DOHH2 (cell line): ENCODE measurements around the gene CTSE.
A peak's percentile ranks its signal among the peaks of the same experiment; 100 is the strongest.

Experiments
- H3F3A ChIP-seq: fragments of 200-600 bp; sonication (generic), shearing (Covaris generic); 2 replicates; pipeline ENCODE4 v1.6.0; 2016; ENCODE audit warnings: antibody characterized with exemption, mild to moderate bottlenecking; ENCODE audit not compliant: control insufficient read depth, insufficient read depth
- H3K27ac ChIP-seq: fragments of 200-600 bp; sonication (generic); 2 replicates; pipeline ENCODE4 v1.5.1; 2014; ENCODE audit warnings: low read depth, mild to moderate bottlenecking, low read length, moderate library complexity
- H3K27me3 ChIP-seq: fragments of 200-600 bp; sonication (generic); 2 replicates; pipeline ENCODE4 v1.6.1; 2014; ENCODE audit warnings: mild to moderate bottlenecking, low read length, mixed read lengths; ENCODE audit not compliant: control insufficient read depth
- H3K36me3 ChIP-seq: fragments of 200-600 bp; sonication (generic); 2 replicates; pipeline ENCODE4 v1.6.1; 2014; ENCODE audit warnings: mild to moderate bottlenecking, low read length, moderate library complexity, mixed read lengths; ENCODE audit not compliant: control insufficient read depth
- H3K4me1 ChIP-seq: fragments of 200-600 bp; sonication (generic); 2 replicates; pipeline ENCODE4 v1.6.1; 2014; ENCODE audit warnings: mild to moderate bottlenecking, low read length, mixed read lengths; ENCODE audit not compliant: control insufficient read depth
- H3K4me2 ChIP-seq: fragments of 200-600 bp; sonication (generic); 2 replicates; pipeline ENCODE4 v1.6.0; 2014; ENCODE audit warnings: mild to moderate bottlenecking, low read length, moderate library complexity
- H3K4me3 ChIP-seq: fragments of 200-600 bp; sonication (generic); 2 replicates; pipeline ENCODE4 v1.5.1; 2014; ENCODE audit warnings: mild to moderate bottlenecking, low read length, mixed read lengths
- H3K79me2 ChIP-seq: fragments of 200-600 bp; sonication (generic); 2 replicates; pipeline ENCODE4 v1.6.1; 2014; ENCODE audit warnings: mild to moderate bottlenecking, low read length, mixed read lengths; ENCODE audit not compliant: control insufficient read depth
- H3K9me2 ChIP-seq: fragments of 200-600 bp; sonication (generic); replicated peaks from 2 replicates; pipeline ENCODE4 v1.6.1; 2014; ENCODE audit warnings: mild to moderate bottlenecking, low read length, mixed read lengths; ENCODE audit not compliant: control insufficient read depth
- H3K9me3 ChIP-seq: fragments of 200-600 bp; sonication (generic); 2 replicates; pipeline ENCODE4 v1.6.1; 2014; ENCODE audit warnings: antibody characterized with exemption, low read length, mixed read lengths; ENCODE audit not compliant: control insufficient read depth, insufficient read depth
- H4K20me1 ChIP-seq: fragments of 200-600 bp; sonication (generic); 2 replicates; pipeline ENCODE4 v1.6.0; 2014; ENCODE audit warnings: low read depth, mild to moderate bottlenecking, antibody characterized with exemption, low read length, moderate library complexity; ENCODE audit not compliant: control insufficient read depth, insufficient read depth
- EZH2phosphoT487 ChIP-seq: fragments of 200-600 bp; sonication (generic); IDR thresholded peaks from 2 replicates; pipeline ENCODE4 v1.6.1; 2017; ENCODE audit warnings: borderline replicate concordance, mild to moderate bottlenecking, antibody characterized with exemption, low read length, moderate library complexity, mixed read lengths
- TF ChIP-seq, protein P1 (sequence below): fragments of 200-600 bp; sonication (generic); IDR thresholded peaks from one replicate; pipeline ENCODE4 v1.5.1; 2014; ENCODE audit warnings: antibody characterized with exemption, mild to moderate bottlenecking, low read depth, low read length; ENCODE audit not compliant: poor library complexity, severe bottlenecking

Gene CTSE

DNA sequence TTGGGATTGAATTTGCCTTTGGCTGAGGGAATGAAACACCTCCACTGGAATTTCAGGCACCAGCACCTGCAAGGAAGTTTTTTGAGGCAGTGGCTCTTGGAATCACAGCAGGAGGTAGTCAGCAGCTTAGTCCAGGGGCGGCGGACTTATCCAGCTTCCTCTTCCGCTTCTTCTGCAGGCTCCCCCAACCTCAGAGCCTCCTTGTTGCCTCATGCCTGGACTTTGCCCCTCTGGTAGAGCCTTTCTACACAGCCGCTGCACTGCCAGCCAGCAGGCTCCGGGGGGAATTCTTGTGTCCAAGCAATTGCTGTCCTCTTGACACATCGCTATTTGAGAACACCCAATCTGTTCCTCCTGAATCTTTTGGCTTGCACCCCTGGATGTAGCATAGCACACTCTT, 24.9 kb upstream of the CTSE start:
- peaks cover 40% of the 10 kb centered on the region for H3F3A ChIP-seq
- H3K4me3 ChIP-seq, result no peak overlapping the region
- TF ChIP-seq EZH2phosphoT487, result no peak
- TF ChIP-seq, protein P1, sequence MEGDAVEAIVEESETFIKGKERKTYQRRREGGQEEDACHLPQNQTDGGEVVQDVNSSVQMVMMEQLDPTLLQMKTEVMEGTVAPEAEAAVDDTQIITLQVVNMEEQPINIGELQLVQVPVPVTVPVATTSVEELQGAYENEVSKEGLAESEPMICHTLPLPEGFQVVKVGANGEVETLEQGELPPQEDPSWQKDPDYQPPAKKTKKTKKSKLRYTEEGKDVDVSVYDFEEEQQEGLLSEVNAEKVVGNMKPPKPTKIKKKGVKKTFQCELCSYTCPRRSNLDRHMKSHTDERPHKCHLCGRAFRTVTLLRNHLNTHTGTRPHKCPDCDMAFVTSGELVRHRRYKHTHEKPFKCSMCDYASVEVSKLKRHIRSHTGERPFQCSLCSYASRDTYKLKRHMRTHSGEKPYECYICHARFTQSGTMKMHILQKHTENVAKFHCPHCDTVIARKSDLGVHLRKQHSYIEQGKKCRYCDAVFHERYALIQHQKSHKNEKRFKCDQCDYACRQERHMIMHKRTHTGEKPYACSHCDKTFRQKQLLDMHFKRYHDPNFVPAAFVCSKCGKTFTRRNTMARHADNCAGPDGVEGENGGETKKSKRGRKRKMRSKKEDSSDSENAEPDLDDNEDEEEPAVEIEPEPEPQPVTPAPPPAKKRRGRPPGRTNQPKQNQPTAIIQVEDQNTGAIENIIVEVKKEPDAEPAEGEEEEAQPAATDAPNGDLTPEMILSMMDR, result no peak
- no peaks in the 10 kb centered on the region for H4K20me1 ChIP-seq
- peaks cover 8% of the 10 kb centered on the region for H3K36me3 ChIP-seq
- H3K79me2 ChIP-seq, result peaks cover 14% of the 10 kb centered on the region
- no peaks in the 10 kb centered on the region for H3K9me3 ChIP-seq
- no peaks in the 10 kb centered on the region for H3K9me2 ChIP-seq
- H3K27me3 ChIP-seq, result no peaks in the 10 kb centered on the region
- peak overlapping the region; percentile 45 for H3K4me2 ChIP-seq
- H3K4me1 ChIP-seq, result peaks cover 91% of the 10 kb centered on the region
- H3K27ac ChIP-seq, result no peak overlapping the region

DNA sequence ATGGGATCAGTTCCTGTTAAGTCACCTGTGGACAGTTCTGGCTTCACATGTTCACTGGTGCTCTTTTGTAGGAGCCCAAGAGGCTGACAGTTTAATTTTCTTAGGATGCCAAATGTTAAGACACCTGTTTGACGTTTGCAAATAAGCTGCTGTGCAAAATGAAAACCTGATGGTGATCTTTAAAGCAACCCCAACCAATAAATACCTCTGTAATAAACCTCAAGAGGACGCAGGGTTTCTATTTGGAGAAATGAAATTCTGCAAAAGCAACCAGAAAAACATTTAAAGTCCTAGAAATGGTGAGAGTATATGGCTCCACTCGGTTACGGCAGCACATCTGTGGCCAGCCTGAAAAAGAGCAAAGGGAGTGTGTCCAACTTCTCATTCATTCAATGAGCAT, 23.6 kb upstream of the CTSE start:
- peaks cover 94% of the 10 kb centered on the region for H3K4me1 ChIP-seq
- peaks cover 46% of the 10 kb centered on the region for H3F3A ChIP-seq
- no peaks in the 10 kb centered on the region for H4K20me1 ChIP-seq
- H3K9me3 ChIP-seq, result no peaks in the 10 kb centered on the region
- peak overlapping the region; percentile 45 for H3K4me2 ChIP-seq
- H3K27ac ChIP-seq, result peak overlapping the region; percentile 40
- no peaks in the 10 kb centered on the region for H3K9me2 ChIP-seq
- TF ChIP-seq, protein P1, result no peak
- TF ChIP-seq EZH2phosphoT487, result no peak
- 0 out of 2 replicates have a peak, but pooled peaks cover 5% of the 10 kb centered on the region for H3K79me2 ChIP-seq
- peak overlapping the region; percentile 17 for H3K4me3 ChIP-seq
- no peaks in the 10 kb centered on the region for H3K36me3 ChIP-seq
- no peaks in the 10 kb centered on the region for H3K27me3 ChIP-seq

DNA sequence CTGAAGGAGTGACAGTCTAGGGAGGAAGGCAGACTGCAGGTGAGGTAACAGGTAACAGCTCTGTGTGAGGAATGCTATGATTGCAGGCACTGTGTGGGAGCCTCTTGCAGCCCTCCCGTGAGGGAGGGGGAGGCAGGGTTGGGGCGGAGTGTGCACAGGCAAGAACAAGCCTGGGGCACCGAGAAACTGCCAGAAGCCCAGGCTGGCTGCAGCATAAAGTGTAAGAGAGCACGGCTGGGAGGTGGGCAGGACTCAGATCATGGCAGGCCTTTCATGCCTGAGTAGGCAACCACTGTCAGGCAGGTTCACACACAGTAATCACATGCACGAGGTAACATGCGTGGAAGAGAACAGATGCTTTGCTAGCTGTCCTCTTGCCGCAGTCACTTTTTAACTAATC, 17.9 kb upstream of the CTSE start:
- peak overlapping the region; percentile 77 for H3K4me2 ChIP-seq

More for the DNA sequence above, 17.9 kb upstream of the CTSE start:
- TF ChIP-seq EZH2phosphoT487, result no peak
- TF ChIP-seq, protein P1, result no peak
- Histone ChIP-seq H3K9me3 (no peaks in the 10 kb centered on the region), H3K79me2 (no peaks in the 10 kb centered on the region), H3K4me1 (peaks cover 93% of the 10 kb centered on the region), H3K27ac (peak overlapping the region; percentile 46), H3K36me3 (no peaks in the 10 kb centered on the region), H3K9me2 (no peaks in the 10 kb centered on the region), H4K20me1 (no peaks in the 10 kb centered on the region), H3K27me3 (no peaks in the 10 kb centered on the region), H3F3A (peaks cover 34% of the 10 kb centered on the region), H3K4me3 (peak overlapping the region; percentile 53)
